ENCODE results near the gene UBE2F.
A peak's percentile ranks its signal among the peaks of the same experiment; 100 is the strongest.
"Not testable (repeated sequence)": the region's sequence is repeated elsewhere in the genome, so short reads cannot be mapped to it uniquely, and the experiment has no call there.

UBE2F gene

DNA sequence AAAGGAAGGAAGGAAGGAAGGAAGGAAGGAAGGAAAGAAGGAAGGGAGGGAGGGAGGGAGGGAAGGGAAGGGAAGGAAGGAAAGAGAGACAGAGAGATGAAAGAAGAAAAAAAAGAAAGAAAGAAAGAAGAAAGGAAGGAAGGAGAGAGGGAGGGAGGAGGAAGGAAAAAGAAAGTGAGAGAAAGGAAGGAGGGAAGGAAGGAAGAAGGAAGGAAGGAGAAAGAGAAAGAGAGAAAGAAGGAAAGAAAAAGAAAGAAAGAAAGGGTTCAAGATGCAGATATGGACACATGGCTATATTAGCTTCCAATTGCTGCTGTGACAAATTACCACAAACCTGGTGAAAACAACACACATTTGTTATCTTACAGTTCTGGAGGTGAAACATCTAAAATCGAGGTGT lies 20.4 kb upstream of the UBE2F start:
- DNase-seq, result no peak

DNA sequence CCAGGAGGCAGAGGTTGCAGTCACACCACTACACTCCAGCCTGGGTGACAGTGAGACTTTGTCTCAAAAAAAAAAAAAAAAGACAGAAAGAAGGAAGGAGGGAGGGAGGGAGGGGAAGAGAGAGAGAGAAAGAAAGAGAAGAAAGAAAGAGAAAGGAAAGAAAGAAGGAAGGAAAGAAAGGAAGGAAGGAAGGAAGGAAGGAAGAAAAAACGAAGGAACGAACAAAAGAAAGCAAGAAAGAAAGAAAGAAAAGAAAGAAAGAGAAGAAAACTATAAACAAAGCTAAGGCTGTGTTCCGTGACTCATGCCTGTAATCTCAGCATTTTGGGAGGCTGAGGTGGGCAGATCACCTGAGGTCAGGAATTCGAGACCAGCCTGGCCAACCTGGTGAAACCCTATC lies 15.5 kb upstream of the UBE2F start:
- DNase-seq, result not testable (repeated sequence)

DNA sequence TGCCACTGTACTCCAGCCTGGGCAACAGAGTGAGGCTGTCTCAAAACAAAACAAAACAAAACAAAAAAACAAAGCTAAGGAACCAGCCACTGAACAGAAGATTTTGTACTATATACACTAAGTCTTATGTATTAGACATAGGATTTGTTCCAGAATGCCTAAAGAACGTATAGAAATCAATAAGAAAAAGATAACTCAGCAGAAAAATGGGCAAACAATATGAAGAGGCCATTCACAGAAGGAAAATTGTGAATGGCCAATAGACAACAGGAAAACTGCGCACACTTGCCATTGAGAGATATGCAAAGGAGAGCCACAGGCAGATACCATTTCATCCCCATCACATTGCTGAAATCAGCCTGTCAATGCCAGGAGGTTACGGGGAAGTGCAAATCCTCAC lies 14.9 kb upstream of the UBE2F start:
- no peak for DNase-seq

DNA sequence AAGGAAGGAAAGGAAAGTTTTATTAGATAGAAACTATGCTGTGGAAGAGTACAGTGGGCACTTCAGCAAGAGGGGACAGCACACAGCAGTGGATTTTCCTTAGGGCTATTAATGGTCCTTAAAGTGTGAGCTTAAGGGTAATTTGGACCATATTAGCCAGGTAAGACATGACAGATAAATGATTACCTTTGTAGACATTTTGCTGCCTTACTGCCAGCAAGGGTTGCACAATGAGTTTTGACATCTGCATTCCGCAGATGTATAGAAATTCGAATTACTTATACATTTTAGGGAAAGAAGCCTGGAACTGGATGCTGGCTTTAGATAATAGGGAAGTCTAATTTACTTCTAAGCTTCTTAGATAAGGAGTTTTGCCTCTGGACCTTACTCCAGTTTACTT lies 14.0 kb upstream of the UBE2F start:
- no peak for DNase-seq

DNA sequence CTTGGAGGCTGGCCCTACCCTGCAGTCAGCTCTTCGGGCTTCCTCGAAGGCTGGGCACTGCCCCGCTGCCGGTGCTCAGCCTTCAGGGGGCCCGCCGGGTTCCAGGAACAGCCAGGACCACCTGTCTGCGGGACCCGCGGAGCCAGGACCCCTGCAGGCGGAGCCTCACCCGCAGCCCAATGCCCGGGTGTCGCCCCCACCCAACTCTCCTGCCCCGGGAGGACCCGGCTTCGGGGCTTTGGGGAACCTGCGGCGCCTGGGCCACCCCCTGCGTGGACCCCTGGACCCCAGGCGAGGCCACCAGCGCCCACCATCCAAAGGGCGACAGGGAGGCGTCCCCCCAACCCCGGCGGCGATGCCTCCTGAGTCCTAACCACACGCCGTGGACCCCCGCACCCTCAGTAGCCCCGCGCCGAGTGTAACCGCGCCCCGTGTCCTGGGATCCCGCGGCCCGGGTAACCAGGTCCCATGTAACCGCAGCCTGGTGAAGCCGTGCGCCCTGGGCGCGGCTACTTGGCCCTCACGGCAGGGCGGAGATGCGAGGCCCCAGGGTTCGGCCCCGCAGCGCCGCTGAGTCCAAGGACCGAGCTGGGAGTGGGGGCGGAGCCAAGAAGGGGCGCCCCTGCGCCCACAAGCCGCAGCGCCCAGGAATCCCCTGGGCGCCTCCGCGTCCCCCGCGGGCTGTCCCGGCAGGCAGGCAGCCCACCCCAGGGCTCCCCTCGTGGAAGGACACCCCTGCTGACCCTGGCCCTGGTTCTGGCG lies 11.0 kb upstream of the UBE2F start:
- DNase-seq, result no peak

DNA sequence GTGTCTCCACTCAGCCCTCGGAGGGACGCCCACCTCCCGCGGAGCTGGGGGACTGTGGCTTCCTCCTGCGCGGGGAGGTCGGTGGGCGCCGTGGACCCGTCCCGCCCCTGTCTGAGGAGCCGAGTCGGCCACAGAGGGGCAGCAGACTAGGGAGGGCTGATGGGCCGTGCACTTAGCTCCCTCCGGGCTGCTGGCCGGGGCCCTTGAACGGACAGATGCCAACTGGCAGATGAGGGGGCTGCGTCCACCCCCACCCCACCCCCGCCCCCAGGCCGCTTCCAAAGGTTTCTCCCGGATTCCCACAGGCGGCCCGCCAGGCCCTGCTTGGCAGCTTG lies 10.4 kb upstream of the UBE2F start:
- DNase-seq, result no peak

DNA sequence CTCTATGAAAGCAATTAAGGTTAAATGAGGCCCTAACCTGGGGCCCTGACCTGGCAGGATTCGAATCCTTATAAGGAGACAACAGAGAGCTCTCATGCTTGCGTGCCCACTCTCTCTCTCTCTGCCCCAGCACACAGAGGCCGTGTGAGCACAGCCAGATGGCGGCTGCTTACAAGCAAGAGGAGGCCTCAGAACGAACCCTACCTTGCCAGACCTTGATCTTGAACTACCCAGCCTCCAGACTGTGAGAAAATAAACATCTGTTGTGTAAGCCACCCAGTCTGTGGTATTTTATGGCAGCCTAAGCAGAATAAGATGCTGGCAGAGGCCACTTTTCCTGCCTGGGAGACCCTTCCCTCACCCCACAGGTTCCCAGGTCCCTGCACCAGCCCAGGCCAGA lies 5.2 kb upstream of the UBE2F start:
- no peak for DNase-seq

DNA sequence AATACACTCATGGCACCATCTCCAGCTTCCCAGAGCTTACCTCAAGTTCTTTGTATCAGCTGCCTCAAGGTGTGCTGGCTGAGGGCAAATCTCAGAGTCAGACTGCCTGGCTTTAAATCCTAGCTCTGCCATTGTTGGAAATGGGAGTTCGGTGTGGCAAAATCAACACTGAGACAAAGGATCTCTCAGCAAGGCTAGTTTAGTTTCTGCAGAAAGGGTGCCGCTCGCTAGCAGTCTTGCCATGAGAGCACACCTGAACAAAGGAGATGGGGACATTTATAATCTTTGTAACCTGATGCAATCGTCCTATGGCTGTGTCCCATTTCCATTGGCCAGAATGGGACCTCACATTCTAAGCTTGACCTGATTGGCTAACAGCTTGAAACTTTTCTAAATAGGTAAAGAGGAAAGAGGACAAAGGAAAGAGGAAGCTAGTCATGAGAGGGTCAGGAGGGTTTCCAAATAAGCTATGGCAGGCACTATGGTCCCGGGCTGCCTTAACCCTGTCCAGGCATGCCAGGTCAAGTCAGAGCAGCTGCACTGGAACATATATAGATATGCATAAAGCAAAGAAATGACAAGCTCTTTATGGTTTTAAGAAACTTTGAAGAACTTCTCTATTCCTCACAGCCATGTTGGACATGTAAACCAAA lies 4.3 kb upstream of the UBE2F start:
- no peak for DNase-seq

DNA sequence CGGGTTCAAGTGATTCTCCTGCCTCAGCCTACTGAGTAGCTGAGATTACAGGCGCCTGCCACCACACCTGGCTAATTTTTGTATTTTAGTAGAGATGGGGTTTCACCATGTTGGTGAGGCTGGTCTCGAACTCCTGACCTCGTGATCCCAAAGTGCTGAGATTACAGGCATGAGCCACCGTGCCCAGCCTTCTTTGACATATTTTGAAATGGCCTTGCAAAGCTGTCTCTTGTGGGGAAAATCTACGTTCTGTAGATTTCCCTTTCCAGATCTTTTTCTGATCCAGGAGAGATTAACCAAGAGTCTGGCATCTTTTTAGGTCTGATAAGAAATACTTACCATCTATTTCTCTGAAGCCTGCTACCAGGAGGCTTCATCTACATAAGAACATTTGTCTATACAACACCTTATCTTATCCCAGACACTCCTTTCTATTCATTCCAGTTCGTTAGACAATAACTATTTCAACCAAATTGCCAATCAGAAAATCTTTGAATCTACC lies 3.3 kb upstream of the UBE2F start:
- not testable (repeated sequence) for DNase-seq

DNA sequence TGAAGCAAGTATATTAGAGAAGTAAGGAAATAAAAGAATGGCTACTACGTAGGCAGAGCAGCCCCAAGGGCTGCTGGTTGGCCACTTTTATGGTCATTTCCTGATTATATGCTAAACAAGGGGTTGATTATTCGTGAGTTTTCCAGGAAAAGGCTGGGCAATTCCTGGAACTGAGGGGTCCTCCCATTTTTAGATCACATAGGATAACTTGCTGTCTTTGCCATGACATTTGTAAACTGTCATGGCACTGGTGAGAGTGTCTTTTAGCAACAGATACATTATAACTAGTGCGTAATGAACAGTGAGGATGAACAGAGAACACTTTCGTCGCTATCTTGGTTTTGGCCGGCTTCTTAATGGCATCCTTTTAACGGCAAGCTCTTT lies 2.6 kb upstream of the UBE2F start:
- DNase-seq, result no peak

DNA sequence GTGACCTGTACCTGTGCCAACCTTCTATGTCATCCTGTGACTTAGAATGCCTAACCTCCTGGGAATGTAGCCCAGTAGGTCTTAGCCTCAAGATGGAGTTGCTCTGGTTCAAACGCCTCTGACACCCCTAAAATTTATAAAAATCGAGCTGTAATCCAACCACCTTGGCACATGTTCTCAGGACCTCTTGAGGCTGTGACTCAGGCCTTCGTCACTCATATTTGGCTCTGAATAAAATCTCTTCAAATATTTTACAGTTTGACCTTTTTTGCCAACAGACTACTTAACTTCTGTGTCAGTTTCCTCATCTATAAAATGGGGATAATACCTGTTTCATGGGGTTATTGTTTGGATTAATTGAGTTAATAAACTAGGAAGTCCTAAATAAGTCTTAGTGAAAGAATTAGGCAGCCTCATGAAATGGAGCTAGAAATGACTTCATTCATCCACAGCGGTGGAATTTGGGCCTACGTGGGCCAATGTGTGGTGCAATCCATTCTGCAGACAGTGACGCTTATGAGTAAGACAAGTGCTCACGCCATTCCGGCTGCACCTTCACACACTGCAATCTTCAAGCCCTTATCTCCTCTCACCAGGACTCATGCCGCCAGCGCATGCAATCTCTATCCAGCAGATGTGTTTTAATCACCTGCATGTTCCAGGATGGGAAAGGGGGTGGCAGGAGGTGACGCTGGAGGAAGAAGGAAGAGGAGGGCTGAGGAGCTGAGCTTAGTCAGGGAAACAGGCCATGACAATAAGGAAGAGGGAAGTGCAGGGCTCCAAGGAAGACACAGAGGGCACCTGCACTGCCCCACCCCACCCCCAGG lies 2.0 kb upstream of the UBE2F start:
- DNase-seq, result no peak

DNA sequence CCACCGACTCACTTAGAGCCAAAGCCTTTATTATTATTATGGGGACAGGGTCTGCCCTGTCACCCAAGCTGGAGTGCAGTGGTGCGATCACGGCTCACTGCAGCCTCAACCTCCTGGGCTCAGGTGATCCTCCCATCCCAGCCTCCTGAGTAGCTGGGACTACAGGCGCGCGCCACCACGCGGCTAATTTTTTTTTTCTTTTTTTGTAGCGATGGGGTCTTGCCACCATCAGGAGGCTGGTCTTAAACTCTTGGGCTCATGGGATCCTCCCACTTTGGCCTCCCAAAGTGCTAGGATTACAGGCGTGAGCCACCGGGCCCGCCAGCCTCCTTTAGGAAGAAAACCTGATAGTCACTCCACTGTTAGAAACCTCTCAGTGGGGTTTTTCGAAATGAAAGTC lies 970 bp upstream of the UBE2F start:
- not testable (repeated sequence) for DNase-seq

DNA sequence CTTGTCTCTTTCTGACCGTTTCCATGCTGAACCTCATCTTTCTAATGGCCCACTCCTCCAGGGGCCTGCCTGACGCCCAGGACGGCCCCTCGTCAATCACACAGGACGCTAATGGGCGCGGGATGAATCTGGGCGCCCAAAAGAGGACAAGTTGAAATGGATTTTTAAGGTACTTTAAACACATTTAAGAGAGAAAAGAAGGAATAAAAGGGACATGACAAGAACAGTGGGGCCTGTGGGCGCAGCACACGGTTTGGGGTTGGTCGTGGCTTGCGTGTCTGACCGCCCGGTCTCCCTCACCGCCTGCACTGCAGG lies 607 bp upstream of the UBE2F start:
- no peak for DNase-seq

DNA sequence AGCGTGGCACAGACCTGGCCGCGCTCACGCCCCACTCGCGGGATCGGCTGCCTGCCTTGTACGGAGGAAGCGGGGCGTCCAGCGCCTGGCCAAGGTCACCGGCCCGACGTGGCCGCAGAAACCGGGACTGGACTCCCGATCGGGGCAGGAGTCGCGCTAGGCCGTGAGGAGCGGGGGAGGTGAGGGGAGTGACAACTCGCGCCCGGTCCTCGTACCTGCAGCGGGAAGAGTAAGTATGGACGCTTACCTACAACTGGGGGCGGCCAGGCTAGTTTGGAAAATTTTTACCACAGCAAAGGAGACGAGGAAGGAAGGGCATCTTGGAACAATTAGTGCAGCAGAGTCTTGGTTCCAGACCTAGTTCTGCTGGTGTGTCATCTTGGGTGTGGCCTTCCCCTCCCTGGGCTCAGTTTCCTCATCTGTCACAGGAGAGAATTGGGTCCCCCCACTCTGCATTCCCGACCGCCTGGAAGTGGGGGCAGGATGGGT lies 693 bp downstream of the UBE2F start:
- DNase-seq, result peak; percentile 43

DNA sequence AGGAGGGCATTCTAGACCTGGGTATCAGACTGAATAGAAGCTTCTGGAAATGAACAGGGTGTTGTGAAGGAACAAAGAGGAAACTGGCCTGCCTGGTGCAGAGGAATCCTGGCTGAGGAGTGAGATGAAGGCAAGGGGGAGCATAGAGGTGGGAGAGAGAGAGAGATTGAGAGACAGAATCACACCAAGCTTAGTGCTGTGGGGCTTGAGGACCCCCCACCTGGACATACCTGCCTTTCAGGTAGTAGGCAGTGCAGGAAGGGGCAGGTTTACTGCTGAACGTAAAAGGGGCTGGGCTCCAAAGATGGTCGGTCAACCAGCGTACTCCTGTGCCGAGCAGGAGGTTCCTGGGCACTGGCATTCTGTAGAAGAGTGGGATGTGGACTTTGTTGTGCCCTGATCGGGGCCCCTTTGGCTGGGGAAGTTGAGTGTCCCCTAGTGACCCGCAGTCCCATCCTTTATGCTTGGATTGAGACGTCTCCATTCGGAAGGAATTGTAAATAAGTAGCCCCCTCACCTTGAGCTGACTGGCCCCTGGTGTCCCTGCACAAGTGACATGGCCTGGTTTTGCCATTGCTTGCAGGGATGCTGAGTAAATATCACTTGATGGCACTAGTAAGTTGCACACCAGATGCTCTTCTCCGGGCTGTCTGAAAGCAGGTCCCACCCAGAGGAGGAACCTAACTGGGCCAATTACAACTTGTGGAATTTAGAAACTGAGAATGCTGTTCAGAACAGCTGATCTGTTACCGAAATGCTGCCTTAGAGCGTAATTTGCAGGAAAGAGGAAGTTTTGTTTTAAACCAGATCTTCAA lies 1.4 kb downstream of the UBE2F start:
- peak; percentile 96 for DNase-seq

DNA sequence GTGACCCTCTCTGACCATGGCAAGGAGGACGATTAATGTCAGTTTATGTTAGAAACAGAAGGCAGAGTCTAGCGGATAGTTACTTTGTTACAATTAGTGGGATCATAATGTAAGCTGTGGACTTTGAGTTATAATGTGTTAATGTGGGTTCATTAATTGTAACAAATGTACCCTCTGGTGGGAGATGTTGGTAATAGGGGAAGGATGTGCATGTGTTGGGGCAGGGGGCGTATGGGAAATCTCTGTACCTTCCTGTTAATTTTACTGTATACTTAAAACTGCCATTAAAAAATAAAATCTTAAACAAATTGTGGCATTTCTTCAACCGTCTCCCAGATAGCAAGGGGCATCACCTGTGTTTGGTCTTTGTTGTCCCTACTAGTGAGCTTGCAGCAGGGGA lies 4.8 kb downstream of the UBE2F start:
- DNase-seq, result no peak

DNA sequence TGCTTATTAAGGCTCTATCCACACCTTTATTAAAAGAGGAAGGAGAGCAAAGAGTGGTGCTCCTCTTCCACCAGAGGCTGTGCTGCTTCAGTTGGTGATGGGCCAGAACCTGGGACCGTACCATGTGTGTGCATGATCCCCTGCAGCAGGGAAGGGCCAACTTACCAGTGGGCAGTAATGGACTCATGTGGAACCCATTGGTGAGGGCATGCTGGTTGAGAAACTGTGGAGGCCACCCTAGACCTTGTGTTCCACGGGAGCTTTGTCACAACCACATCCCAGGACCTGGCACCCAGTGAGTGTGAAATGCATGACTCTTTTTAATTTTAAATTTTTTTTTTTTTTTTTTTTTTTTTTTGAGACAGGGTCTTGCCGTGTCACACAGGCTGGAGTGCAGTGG lies 5.4 kb downstream of the UBE2F start:
- no peak for DNase-seq

DNA sequence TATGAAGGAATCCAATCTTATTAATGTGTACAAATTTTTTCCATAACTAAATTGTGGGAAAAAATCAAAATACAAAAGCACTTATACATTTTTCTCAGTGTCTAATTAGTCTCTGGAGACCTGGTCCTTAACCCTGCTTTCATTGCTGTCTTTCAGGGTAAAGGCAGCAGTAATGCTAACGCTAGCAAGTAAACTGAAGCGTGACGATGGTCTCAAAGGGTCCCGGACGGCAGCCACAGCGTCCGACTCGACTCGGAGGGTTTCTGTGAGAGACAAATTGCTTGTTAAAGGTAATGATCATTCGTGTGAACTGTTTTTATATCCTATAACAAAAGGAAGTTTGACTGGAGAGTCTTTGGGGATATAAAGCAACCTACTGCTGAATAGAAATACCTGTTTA lies 6.1 kb downstream of the UBE2F start:
- DNase-seq, result no peak

DNA sequence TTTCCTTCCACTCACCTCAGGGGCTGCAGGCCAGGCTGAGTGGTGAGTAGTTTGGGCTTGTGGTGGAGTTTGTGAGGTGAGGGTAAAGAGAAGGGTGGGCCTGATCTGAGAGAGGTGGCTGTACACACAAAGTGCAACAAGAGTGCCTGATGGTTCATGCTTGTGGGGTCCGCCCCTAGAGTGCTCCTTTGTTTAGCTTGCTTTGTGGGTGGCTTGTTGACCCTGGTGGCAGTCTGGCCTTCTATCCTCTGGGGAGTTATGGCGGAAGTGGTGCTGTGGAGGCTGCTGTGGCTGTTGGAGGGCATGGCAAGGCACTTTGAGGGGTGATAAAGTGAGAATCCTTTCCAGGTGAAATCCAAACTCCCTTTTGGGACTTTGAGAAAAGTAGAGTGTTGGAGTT lies 10.6 kb downstream of the UBE2F start:
- no peak for DNase-seq

DNA sequence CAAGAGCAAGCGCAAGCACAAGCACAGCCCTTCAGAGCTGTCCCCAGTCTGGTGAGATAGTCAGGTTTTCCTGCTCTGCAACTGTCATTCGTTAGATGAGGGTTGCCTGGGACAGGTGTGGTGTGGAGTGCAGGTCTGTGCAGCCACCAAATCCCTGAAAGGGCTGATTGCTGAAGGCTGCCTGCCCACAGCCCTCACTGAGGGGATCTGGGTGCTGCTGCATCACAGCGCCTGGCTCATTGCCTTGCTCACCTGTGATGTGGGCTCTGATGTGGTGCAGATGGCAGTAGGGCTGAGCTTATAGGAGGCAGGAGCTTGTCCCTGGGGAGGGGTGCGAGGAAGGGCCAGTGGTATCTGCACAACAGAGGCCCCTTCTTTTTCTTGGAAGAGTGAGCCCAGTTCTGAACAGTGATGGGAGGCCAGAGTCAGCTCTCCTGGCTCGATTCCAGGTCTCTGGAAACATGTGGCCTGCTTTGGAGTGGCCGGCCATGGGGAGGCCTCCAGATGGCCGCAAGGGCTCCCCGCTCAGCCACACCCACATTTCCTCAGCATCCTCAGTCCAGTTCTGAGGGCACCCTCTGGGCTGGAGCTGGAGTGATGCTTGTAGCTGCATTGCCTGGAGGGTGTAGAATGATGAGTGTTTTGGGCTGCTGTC lies 11.4 kb downstream of the UBE2F start:
- no peak for DNase-seq

DNA sequence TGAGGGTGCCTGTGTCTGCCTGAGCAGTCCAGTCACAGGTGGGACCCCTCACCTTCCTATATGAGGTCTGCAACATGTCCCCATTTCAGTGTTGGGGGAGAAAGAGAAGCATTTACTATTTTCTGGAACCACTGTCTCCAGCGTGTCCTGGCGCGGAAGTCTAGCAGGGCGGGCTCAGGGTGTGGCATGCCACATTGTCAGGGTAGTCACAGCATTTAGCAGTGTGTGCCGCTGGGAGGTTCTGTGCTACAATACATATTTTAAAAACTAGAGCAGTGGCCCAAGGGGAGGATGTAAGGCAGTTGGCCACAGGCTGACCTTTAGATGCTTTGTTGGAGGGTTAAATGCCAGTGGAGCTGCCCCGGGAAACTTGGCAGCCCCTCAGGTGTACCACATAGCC lies 12.5 kb downstream of the UBE2F start:
- DNase-seq, result no peak

DNA sequence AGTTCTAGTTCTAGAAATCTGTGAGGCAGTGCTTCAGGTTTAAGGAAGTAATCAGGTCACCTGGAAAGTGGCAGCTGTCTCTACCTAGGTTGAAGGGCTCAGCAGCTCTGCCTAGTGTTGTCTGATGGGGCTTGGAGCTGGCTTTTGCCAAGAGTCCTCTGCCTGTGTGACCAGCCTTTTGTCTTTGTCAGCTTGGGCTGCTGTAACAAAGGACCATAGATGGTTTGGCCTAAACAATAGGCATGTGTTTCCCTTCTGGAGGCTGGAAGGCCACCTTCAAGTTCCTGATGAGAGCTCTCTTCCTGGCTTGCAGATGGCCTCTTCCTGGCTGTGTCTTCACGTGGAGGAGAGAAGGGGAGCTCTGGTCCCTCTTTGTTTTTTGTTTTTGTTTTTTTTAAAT lies 13.3 kb downstream of the UBE2F start:
- DNase-seq, result no peak

DNA sequence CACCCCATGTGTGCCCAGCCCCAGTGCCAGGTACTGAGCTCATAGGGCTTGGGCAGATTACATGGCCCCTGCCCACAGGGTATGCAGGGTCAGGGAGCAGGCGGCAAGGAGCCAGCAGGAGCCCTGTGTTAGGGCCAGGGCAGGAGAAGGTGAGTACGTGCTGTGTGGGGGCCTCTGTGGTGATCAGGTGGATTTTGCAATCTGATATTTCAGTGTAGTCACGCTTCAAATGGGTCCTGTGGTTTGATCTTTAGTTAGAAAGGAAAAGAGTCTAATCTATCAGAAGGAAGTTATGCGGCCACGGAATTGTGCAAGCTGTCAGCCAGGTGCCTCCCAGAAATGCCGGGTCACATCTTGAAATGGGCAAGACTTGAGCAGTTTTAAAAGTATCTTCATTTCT lies 13.9 kb downstream of the UBE2F start:
- no peak for DNase-seq
